ENCODE measurements around the gene LYZL1. TPM values are rescaled to one million over a fixed set of nuclear protein-coding genes. Genes with fewer than 3 reads are reported as not detected.
"Not testable (repeated sequence)": the region's sequence is repeated elsewhere in the genome, so short reads cannot be mapped to it uniquely, and the experiment has no call there.

The LYZL1 gene
- total and polyA plus RNA-seq, 9 donors: not detected

GRCh38 chr10:29332761-29333148 is 43.9 kb downstream of the LYZL1 start:
- TF ChIP-seq POLR2A (IDR thresholded peaks at IDR 0.05) (no peak), EP300 (IDR thresholded peaks at IDR 0.05) (no peak), CTCF (IDR thresholded peaks at IDR 0.05) (no peak)
- H3K27me3 ChIP-seq: no peaks in the 10 kb centered on the region
- no peak for DNase-seq
- WGBS, 3 donors: 56 to 59% (median 56%) methylated on average over 5 of the region's 5 CpGs
- H3K27ac ChIP-seq: no peak overlapping the region
- no peak overlapping the region for H3K4me3 ChIP-seq
- intact Hi-C loops (cut with DNase I): no loop called here
- no peaks in the 10 kb centered on the region for H3K4me1 ChIP-seq (ENCODE audit: insufficient read depth)
- H3K36me3 ChIP-seq: no peaks in the 10 kb centered on the region
- H3K9me3 ChIP-seq: no peaks in the 10 kb centered on the region

GRCh38 chr10:29337526-29337925 is 48.7 kb downstream of the LYZL1 start:
- not testable (repeated sequence) for H3K9me3 ChIP-seq

GRCh38 chr10:29343607-29344038 is 54.8 kb downstream of the LYZL1 start:
- Histone ChIP-seq H3K27ac (no peak overlapping the region), H3K9me3 (no peaks in the 10 kb centered on the region), H3K27me3 (no peaks in the 10 kb centered on the region), H3K4me3 (no peak overlapping the region), H3K4me1 (ENCODE audit: insufficient read depth) (no peaks in the 10 kb centered on the region), H3K36me3 (no peaks in the 10 kb centered on the region)
- TF ChIP-seq CTCF (IDR thresholded peaks at IDR 0.05) (no peak), EP300 (IDR thresholded peaks at IDR 0.05) (no peak), POLR2A (IDR thresholded peaks at IDR 0.05) (no peak)
- no peak for DNase-seq
- WGBS, 3 donors: 81 to 84% (median 84%) methylated on average over 7 of the region's 7 CpGs
- intact Hi-C loops (cut with DNase I): no loop called here

More at GRCh38 chr10:29337526-29337925, 48.7 kb downstream of the LYZL1 start:
- H3K4me3 ChIP-seq; H3K27ac ChIP-seq; intact Hi-C loops (cut with DNase I); H3K4me1 ChIP-seq (ENCODE audit: insufficient read depth); DNase-seq; H3K36me3 ChIP-seq; H3K27me3 ChIP-seq: not testable (repeated sequence)
- 80 to 95% (median 90%) methylated on average over 4 of the region's 4 CpGs for WGBS, 3 donors

GRCh38 chr10:29344073-29344820 is 55.4 kb downstream of the LYZL1 start:
- WGBS, 3 donors: 67 to 76% (median 69%) methylated on average over 18 of the region's 18 CpGs
- no peaks in the 10 kb centered on the region for H3K27me3 ChIP-seq
- TF ChIP-seq CTCF (IDR thresholded peaks at IDR 0.05): no peak
- no peak for TF ChIP-seq POLR2A (IDR thresholded peaks at IDR 0.05)
- no peak for TF ChIP-seq EP300 (IDR thresholded peaks at IDR 0.05)
- no peaks in the 10 kb centered on the region for H3K9me3 ChIP-seq
- intact Hi-C loops (cut with DNase I): no loop called here
- H3K4me3 ChIP-seq: no peak overlapping the region
- H3K27ac ChIP-seq: no peak overlapping the region
- no peak for DNase-seq
- H3K36me3 ChIP-seq: no peaks in the 10 kb centered on the region
- no peaks in the 10 kb centered on the region for H3K4me1 ChIP-seq (ENCODE audit: insufficient read depth)

- no peak for TF ChIP-seq EP300 (IDR thresholded peaks at IDR 0.05)
- no peak for TF ChIP-seq POLR2A (IDR thresholded peaks at IDR 0.05)
- no peak for TF ChIP-seq CTCF (IDR thresholded peaks at IDR 0.05)
- Histone ChIP-seq H3K36me3 (no peaks in the 10 kb centered on the region), H3K4me1 (ENCODE audit: insufficient read depth) (no peaks in the 10 kb centered on the region), H3K9me3 (no peaks in the 10 kb centered on the region), H3K4me3 (no peak overlapping the region), H3K27ac (no peak overlapping the region), H3K27me3 (no peaks in the 10 kb centered on the region)
- no peak for DNase-seq
- WGBS, 3 donors: 85 to 89% (median 86%) methylated on average over 9 of the region's 9 CpGs
- intact Hi-C loops (cut with DNase I): no loop called here
Observed at GRCh38 chr10:29345144-29345909, 56.5 kb downstream of the LYZL1 start.

All from ovary (tissue), 9 donors.